Activated T-helper 9 cell treated with anti-CD3 and anti-CD28 coated beads, Interleukin-2, amount 50 U/mL, for 16 hours (primary cell): Measurements from ENCODE around the gene C1orf94.

Source experiments
- DNase-seq: peaks from one replicate; pipeline ENCODE4 v3.0.0-alpha.2; 2020; ENCODE audit warnings: low read depth

Gene C1orf94, protein sequence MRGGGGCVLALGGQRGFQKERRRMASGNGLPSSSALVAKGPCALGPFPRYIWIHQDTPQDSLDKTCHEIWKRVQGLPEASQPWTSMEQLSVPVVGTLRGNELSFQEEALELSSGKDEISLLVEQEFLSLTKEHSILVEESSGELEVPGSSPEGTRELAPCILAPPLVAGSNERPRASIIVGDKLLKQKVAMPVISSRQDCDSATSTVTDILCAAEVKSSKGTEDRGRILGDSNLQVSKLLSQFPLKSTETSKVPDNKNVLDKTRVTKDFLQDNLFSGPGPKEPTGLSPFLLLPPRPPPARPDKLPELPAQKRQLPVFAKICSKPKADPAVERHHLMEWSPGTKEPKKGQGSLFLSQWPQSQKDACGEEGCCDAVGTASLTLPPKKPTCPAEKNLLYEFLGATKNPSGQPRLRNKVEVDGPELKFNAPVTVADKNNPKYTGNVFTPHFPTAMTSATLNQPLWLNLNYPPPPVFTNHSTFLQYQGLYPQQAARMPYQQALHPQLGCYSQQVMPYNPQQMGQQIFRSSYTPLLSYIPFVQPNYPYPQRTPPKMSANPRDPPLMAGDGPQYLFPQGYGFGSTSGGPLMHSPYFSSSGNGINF

DNA sequence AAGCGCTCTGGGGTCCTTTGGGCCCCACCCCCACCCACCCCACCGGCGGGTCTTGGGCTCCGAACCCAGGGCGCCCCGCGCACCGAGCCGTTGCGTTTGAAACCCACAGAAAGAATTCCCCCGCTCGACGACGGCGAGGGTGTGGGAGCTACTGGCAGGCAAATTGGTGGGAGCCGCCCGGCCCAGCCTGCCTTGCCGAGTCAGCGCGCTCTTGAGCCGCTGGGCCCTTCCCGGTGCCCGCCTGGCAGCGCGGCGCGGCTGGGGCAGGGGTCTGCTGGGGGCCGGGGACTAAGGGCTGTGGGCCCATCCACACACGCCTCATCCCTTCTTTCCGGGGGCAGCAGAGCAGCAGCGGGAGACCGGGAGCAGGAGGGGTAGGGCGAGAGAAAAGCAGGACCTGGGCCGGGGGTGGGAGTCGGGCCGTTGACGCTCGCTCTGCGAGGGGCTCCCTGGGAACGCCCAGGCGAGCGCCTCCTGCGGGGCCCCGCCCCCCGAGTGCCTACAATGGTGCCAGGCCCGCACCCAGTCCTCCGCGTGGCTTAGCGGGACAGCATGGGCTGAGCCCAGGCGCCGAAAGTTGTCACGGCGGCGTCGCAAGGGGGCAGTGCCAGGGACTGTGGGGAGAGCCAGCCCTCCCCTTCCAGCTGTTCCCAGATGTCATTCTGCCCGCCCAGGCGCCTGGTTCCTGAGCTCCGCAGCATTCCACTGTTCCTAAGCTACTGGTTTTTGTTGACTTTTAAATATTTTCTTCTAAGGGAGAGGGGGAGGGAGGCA, at the start of gene C1orf94:
Gene C1orf94 (plus strand): TSS at position 78 of the 774 bp plus-strand sequence. CDS start 883 bp downstream, outside the sequence.
- no peak for DNase-seq

DNA sequence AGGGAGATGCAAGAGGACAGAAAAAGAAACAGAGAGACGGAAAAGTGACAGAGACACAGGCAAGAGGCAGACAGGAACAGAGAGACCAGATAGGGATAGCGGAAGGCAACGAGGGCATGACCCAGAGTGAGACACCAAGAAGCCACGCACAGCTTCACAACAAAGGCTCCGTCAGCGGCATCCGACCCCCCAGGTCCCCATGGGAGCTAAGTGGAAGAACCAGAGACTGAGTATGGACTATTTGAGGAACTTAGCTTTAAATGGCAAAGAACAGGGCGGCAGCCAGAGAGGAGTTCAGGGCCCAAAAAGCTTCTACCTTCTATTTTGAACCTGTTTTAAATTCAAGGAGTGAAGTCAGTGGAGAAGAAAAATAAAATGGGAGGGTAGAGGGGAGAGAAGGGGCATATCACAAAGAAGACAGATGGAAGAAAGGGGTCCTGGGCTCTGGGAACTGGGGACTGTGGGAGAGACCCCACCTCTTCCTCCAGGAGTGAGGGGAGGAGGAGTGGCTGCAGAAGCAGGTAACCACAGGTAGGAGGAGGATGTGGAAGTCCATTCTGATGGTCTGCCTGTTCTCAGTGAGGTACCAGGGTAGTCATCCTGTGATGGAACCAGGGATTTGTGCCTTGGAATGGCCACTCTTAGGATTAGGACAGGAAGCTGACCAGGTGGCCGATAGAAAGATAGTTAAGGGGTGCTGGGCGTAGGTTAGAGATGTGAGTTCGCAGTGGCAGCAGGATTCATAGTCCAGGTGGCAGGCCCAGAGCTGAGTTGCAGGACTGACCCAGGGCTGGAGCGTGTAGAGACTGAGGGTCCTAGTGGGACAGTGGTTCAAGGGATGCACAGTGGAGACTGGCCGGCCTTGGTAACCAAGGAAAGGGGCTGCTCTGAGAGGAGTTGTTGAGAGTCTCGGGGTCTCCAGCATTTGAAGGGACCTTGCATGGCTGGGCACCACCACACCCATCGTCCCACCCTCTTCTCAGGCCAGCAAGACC, 49.4 kb upstream of the C1orf94 start:
- DNase-seq = no peak

DNA sequence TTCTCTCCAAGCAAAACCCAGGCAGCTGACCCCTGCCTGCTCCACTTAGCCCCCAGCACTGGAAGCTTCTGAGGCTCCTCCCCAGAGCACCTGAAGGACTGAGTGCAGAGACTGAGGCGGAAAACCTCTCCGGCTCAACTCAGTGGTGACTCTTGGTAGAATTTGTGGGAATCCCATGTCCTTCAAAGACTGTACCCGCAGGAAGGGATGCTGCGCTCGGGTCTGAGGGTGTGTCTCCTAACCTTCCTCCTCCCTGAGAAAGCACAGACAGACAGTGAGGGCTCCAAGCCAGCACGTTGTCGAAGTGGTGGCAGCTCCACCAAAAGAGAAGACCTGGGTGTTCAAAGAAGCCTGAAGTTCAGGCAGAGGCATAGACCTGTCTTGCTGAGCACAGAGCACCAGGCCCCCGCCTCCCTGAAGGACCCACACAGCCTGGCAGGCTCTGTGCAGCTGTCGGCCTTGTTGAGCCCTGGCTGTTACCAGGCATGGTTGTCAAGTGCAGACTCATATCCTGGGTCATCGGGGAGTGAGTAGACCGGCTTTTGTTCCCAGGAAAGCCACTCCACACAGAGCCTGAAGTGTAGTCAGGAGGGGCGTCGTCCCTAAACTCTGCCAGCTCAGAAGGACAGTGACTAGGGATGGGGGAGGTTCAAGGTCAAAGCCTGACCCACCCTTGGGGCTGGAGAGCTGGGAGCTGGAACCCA, 48.4 kb upstream of the C1orf94 start:
- DNase-seq = no peak

DNA sequence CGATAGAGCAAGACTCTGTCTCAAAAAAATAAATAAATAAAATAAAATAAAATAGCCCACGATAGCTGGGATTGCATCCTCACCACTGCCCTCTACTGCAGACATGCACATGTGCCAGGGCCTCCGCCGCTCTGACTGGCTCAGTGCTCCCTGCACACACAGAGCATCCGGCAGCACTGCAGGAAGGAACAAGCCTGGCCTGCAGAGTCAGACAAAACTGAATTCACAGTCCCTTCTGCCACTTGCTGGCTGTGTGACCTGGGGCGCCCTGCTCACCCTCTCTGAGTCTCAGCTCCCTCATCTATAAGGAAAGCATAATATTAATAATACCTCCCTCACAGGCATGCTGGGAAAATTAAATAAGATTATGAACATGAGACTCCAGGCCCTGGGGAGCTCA, 47.1 kb upstream of the C1orf94 start:
- DNase-seq = no peak

DNA sequence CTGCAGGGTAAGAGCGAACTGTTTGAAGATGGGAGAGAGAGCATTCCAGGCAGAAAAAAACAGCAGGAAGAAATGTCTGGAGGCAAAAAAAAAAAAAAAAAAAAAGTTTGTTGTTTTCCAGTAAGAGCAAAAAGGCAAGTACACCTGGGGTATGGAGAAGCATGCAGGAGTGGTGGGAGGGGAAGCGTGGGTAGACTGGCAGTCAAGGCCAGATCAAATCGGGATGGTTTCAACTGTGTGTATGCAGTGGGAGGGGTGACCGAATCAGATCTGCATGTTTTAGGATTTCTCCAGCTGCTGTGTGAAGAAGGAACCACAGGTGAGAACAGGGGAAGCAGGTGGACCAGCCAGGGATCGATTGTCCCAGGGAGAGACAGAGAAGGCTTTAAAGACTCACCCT, 46.4 kb upstream of the C1orf94 start:
- DNase-seq = no peak

DNA sequence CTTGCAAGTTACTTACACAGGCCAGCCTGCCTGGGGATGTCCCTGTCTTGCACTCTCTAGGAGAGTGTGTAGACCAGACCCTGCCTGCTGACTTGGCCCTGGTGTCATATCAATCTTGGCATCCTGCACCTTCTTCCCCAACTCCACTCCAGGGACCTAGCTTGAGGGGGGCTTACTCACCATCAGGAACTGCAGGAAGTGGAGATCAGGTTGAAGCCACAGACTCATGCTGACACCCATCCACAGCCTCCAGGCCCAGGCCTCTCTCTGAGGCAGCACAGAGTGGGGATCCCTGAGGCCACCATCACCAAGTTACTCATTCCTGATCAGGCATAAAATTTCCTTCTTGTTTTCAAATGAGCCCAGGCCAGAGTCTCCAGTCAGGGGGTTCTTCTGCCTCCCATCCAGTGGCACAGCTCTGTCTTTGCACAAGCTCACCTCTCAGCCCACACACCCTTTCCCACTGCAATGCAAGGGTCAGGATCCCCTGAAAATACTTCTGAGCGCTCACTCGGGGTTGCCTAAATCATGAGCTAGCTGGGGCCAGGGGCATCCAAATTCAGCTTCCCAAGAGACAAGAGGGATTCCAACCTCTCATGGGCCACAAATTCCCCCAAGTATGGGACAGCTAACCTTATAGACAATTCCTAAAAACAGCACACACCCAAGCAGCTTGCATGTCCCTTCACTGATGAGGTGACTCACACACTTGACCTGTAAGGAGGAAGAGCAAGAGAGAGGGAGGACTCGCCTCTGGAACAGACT, 45.1 kb upstream of the C1orf94 start:
- DNase-seq = no peak

DNA sequence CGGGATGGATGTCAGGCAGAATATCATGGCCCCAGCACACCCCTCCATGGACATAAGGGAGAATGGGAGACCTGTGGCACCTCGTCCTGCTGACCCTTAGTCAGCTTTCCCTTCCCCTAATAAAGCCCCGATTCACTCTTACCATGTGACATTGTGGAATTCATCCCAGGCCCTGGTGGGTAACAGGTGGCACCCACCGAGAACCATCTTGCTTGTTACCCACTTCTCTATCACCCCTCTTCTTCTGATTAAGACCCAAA, 44.6 kb upstream of the C1orf94 start:
- DNase-seq = no peak

DNA sequence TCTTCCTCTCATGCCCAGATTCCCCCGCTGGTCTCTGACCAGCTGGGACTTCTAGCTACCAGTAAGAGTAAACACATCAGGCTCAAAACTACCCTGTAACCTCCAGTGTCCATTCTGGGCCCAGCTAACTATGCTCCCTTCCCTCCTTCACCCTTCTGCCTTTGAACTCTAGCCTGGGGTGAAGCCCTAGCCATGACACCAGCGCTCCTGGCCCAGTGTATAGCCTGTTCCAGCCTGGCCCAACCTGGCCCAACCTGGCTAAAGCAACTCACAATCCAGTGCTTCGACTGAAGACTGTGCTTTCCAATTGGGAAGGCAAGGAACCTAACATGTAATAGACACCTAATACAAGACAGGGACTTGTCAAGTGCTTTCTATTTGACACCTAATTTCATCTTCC, 39.3 kb upstream of the C1orf94 start:
- DNase-seq = no peak

DNA sequence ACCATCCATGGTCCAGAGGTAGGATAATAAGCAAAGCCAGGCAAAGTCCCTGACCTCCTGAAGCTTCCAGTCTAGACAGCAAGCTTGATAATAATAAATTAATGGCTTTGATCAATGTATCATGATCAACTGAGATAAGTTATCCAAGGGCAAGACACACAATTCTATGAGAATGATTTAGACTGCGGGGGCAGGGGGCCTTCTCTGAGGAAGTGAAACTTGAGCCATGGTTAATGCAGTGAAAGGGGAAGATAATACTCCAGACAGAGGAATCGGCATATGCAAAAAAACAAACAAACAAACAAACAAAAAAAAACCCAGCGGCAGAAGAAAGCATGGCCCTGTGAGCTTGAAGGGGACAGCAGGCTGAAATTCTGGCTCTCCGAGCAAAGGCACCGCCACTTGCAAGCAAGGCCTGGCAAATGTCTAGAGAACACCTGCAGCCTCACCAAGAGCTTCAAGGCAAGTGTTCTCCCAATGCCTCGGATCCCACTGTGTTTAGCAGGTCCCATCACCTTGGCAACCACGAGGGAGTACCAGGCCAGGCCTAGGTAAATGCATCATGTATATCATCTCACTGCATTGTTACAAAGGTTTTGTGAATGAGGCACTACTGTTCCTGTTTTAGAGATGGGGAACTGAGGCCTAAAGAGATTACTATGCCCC, 36.6 kb upstream of the C1orf94 start:
- no peak for DNase-seq

DNA sequence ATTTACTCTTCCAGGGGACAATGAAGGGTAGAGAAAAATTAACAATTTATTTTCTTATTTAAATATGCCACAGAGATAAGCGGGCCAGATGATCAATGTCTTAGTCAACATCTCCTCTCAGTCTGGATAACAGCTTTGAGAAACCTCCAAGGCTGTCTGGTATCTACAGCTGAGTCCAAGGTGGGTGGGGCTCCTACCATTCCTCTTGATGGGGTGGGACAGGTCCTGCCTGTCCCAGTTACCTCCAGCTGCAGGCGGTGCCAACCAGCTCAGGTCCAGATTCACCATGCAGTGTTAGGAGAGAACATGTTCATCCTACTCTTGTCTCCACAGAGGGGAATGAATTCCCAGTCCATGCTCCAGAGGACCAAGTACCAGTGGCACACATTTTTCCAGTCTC, 32.7 kb upstream of the C1orf94 start:
- DNase-seq = no peak

DNA sequence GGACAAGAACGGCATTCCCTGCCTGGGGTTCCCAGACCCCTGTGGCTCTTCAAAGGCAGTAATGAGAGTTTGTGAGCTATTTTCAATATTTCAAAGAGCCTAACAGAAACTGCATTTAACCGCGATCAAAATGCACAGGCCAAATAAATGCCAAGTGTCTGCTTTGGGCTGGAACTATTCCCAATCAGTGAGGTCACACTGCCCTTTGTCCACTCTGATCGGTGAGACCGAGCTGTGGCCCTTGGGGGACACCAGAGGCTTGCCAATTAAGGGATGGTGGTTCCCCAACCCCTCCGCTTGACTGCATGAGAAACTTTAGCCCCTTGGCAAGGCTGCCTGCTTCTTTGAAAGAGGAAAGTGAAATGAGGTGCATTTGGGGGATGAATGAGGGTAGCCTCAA, 31.9 kb upstream of the C1orf94 start:
- DNase-seq = no peak

DNA sequence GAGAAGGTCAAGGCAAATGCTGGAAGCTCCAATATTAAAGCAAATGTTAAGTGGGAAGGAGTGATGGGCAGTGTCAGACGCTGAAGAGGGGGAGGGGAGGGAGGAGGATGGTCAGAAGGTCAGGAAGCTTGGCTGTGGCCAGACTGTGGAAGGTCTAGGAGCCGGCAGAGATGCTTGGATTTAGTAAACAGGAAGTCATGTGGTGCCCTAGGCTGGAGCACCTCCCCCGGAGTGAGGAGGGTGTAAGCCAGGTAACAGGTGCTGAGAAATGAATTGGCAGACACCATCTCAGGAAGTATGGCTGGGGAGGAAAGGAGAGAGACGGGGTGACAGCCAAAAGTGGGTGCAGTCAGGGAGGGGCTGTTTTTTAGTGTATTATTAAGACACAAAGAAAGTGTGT, 29.4 kb upstream of the C1orf94 start:
- DNase-seq = no peak

DNA sequence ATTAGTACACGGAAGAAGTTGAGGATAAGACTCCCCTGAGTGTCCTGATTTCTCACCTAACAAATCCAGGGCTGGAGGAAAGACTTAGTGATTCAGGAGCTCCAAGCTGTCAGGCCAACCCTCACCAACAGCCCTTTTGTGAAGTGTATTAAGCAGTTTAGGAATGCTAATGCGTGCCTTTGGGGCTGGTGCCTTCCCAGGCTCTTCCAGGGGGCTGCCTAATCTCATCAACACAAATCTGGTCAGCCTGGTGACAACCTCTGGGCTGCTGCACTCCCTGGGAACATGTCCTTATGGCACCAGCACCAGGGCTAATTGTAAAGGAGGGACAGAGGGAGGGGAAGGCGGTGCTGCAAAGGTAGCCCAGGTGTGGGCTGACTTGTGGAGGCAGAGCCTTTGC, 27.2 kb upstream of the C1orf94 start:
- DNase-seq = no peak

DNA sequence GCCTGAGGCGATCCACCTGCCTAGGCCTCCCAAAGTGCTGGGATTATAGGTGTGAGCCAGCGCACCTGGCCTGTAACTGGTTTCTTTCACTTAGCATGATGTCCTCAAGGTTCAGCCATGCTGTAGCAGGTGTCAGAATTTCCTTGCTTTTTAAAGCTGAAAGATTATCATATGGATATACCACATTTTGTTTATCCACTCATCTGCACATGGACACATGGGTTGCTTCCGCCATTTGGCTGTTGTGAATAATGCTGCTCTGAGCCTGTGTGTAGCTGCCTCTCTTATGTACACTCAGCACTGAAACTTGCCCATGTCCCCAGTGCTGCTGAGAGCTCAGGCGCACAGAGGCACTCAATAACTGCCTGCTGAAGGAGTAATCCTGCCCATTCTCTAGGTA, 23.5 kb upstream of the C1orf94 start:
- DNase-seq = no peak

DNA sequence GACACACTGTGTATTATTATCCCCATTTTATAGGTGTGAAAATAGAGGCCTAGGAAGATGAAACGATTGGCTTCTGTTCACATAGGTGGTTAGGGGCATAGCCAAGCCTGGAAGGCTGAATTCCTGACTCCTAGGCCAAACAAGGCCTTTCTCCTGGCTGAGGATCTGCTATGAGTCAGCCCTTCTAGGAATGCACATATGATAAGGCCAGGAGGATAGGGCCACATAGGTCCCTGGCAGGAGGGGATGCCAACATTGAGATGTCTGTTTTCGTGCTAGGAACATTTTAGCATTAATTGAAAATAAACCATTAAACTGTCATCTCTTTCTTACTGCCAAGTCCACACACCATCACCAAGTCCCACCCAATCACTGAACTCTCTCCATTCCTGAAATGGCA, 20.8 kb upstream of the C1orf94 start:
- DNase-seq = no peak

DNA sequence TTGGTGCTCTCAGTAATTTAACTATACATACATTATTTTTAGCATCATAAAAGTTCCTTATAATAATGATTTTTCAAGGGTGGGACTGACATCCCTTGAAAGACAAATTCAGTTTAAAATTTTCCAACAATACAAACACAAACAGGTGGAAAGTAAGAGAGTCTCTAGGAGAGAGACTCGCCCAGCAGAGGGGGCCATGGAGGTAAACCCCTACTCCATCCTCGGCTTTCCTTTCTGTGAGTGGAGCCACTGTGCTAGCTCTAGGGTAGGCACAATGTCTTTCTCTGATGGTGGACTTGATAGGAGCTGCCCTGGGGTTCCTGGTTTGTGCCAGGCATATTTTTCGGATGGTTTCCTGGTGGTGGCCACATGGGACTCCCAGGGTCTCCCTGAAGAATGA, 20.0 kb upstream of the C1orf94 start:
- DNase-seq = no peak

DNA sequence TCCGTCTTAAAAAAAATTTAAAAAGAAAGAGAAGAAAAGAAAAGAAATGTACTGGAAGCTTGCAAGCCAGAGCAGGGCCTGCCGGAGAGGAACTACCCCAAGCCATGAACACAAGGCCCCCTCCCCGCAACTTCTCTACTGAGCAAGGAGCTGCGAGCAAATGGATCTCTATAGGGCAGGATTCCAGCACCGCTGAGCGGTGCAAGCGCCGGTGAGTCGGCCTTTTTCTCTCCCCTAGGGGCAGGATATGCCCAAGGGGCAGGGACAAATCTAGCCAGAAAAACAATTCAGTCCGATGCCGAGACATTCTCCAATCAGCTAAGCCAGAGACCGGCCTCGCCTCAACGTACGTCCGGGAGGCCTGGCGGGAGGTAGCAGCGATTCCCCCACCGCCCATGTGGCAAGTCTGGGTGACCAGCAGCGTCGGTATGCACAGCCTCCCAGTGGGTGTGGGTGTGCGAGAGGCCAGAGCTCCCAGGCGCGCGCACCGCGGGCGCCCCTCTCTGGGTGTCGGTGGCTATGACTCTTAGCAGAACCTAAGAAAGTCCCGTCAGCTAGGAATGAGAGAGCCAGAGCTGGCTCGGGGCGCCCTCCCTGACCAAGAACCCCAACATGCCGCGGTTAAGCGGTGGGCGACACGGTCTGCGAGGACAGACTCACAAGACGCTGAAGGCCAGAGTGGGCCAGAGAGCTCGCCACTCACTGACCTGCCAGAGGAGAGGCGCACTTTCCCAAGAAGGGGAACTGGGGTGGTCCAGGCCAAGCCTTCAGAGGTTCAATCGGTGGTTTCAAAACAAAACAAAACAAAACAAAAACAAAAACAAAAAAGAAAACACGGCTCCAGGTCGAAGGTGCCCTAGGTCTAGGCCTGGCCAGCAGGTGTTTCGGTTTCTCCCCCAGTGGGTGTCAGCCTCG, 13.6 kb upstream of the C1orf94 start:
- DNase-seq = no peak

DNA sequence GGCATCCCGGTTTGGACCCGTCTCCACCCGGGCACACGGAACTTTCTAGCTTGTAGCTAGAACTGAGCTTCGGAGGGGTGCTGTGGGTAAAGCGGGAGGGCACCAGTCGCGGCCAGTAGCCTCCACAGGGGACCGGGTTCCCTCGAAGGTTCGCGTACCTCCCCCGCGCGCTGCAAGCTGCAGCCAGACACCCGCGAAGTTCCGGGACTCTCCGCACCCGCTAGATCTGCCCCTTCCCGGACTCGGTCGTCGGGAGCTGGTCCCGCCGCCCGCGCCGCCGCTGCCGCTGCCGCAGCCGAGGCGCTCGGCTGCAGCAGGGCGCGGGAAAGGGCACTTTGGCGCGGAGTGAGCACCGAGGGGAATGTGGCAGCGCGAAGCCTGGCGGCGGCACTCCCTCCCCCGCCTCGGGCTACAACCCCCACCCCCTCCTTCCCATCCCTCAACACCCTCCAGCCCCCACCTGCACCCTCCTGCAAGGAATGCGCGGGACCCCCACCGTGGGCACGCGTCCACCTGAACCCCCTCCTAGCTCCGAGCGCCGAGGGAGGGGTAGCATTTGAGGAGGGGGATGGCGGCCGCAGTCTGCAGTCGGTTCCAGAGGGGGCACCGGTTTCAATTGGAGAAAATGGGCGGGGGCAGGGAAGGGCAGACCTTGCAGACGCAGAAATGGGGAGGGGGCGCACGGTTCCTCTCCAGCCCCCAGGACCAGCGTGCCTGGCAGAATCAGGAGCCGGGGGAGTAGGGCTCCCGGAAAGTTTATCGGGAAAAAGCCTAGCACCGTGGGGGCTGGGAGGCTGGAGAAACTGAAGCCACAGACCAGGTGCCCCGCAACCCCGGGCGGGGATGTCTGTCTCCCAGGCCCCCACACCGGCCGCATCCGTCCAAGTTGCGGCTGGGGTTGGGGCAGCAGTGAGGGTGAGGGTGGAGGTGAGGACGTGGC, 12.6 kb upstream of the C1orf94 start:
- no peak for DNase-seq
